PC-9 (cell line): ENCODE measurements around the gene REEP2. TPM values are rescaled to one million over a fixed set of nuclear protein-coding genes. Genes with fewer than 3 reads are reported as not detected.
"Not testable (repeated sequence)": the region's sequence is repeated elsewhere in the genome, so short reads cannot be mapped to it uniquely, and the experiment has no call there.

Experiments used
- BruUV-seq: library from RNA; stranded (reverse); fragments of 400-500 nt; replicated peaks from 2 replicates; lab custom pipeline; 2021; lab: Mats Ljungman, UMichigan
- CTCF ChIA-PET: fragments of 300-600 bp; sonication (Branson Sonifier 250); formaldehyde crosslinking; loops from one replicate; lab custom pipeline; 2022; ENCODE audit warnings: antibody characterized with exemption; lab: Charles Lee
- POLR2A ChIA-PET: fragments of 300-600 bp; sonication (Branson Sonifier 250); formaldehyde crosslinking; loops from one replicate; lab custom pipeline; 2022; ENCODE audit warnings: antibody characterized with exemption; ENCODE audit not compliant: unreplicated experiment; lab: Charles Lee
- DNase-seq, 2 experiments: peaks; one replicate each; pipeline versions ENCODE4 v3.0.0 to v3.0.0-alpha.2; 2015 to 2022; ENCODE audit warnings: mixed read lengths in 1 of 2
- H2AFZ ChIP-seq: fragments of 200-600 bp; sonication (generic); 2 replicates; pipeline ENCODE4 v1.8.1; 2017; ENCODE audit warnings: antibody characterized with exemption
- H3F3A ChIP-seq: fragments of 200-600 bp; sonication (generic); 2 replicates; pipeline ENCODE4 v1.8.1; 2017; ENCODE audit warnings: antibody characterized with exemption, mild to moderate bottlenecking, low read depth; ENCODE audit not compliant: insufficient read depth
- H3K27ac ChIP-seq: fragments of 200-600 bp; sonication (generic); 2 replicates; pipeline ENCODE4 v1.6.1; 2016; ENCODE audit warnings: mixed run types
- H3K27me3 ChIP-seq: fragments of 200-600 bp; sonication (generic); 2 replicates; pipeline ENCODE4 v1.6.1; 2016; ENCODE audit warnings: low read depth, mixed run types; ENCODE audit not compliant: insufficient read depth
- H3K36me3 ChIP-seq: fragments of 200-600 bp; sonication (generic); 2 replicates; pipeline ENCODE4 v1.6.1; 2016; ENCODE audit warnings: low read depth, mixed run types
- H3K4me1 ChIP-seq: fragments of 200-600 bp; sonication (generic); replicated peaks from 2 replicates; pipeline ENCODE4 v1.6.1; 2016; ENCODE audit warnings: mixed run types; ENCODE audit not compliant: insufficient read depth
- H3K4me2 ChIP-seq: fragments of 200-600 bp; sonication (generic); 2 replicates; pipeline ENCODE4 v1.6.1; 2017; ENCODE audit warnings: mixed run types
- H3K4me3 ChIP-seq: fragments of 200-600 bp; sonication (generic); 2 replicates; pipeline ENCODE4 v1.6.1; 2016; ENCODE audit warnings: mixed run types
- H3K79me2 ChIP-seq: fragments of 200-600 bp; sonication (generic); 2 replicates; pipeline ENCODE4 v1.6.1; 2017; ENCODE audit warnings: low read depth, mixed run types
- H3K9me2 ChIP-seq: fragments of 200-600 bp; sonication (generic); 2 replicates; pipeline ENCODE4 v1.8.1; 2017; ENCODE audit warnings: mild to moderate bottlenecking; ENCODE audit not compliant: insufficient read depth
- H3K9me3 ChIP-seq: fragments of 200-600 bp; sonication (generic); 2 replicates; pipeline ENCODE4 v1.8.1; 2016; ENCODE audit warnings: low read depth; ENCODE audit not compliant: insufficient read depth
- H4K20me1 ChIP-seq: fragments of 200-600 bp; sonication (generic); 2 replicates; pipeline ENCODE4 v1.8.1; 2017; ENCODE audit not compliant: insufficient read depth
- CTCF ChIP-seq: fragments of 200-600 bp; sonication (generic); conservative IDR thresholded peaks from 2 replicates; pipeline ENCODE4 v1.6.1; 2017; ENCODE audit warnings: mixed run types, antibody characterized with exemption, mild to moderate bottlenecking, moderate library complexity
- EZH2 ChIP-seq: fragments of 200-600 bp; sonication (generic); IDR thresholded peaks from 2 replicates; pipeline ENCODE4 v1.8.0; 2017; ENCODE audit warnings: antibody characterized with exemption, low read depth
- intact Hi-C: fragments of 100-400 bp; cut with micrococcal nuclease; formaldehyde crosslinking; loops from one replicate; pipeline ENCODE4 v1.10.0; 2022; ENCODE audit not compliant: unreplicated experiment
- total RNA-seq: library from RNA; stranded (reverse); gene quantifications from 2 replicates; pipeline ENCODE4 v1.2.3, GENCODE V29; 2021

The REEP2 gene
- total RNA-seq, 1 experiment from 2014 or later: 0.87 TPM

- H3K9me3 ChIP-seq, H3K27me3 ChIP-seq, H2AFZ ChIP-seq, H3K9me2 ChIP-seq, BruUV-seq, H3F3A ChIP-seq, H3K27ac ChIP-seq, H3K4me3 ChIP-seq, H4K20me1 ChIP-seq, H3K4me2 ChIP-seq, H3K79me2 ChIP-seq, POLR2A ChIA-PET, H3K4me1 ChIP-seq: not testable (repeated sequence)
- peaks cover 18% of the 10 kb centered on the region for H3K36me3 ChIP-seq
- intact Hi-C loops: loop anchor here (2.0 kb wide), 1 partner anchor 188 kb away; no protein-coding TSS in a partner anchor
- CTCF ChIA-PET: interaction anchor here (0.5 to 0.7 kb wide), 2 partner anchors 140 to 771 kb away, joined by 3 to 5 read pairs; no protein-coding TSS in a partner anchor
- peak; percentile 60 for TF ChIP-seq CTCF
- DNase-seq: peak in 1 of 2 experiments; percentile 48
These were observed 27.7 kb upstream of the REEP2 start for GRCh38 chr5:138410996-138411640.

GRCh38 chr5:138418444-138418843 lies 20.4 kb upstream of the REEP2 start:
- no peak for DNase-seq
- H3K9me2 ChIP-seq: no peaks in the 10 kb centered on the region
- peaks cover 42% of the 10 kb centered on the region for H3K36me3 ChIP-seq
- no peak overlapping the region for H3K4me2 ChIP-seq
- no TSS peak for BruUV-seq
- no peaks in the 10 kb centered on the region for H3K4me1 ChIP-seq
- TF ChIP-seq EZH2 (no peak), CTCF (no peak)
- intact Hi-C loops: no loop called here
- H3K79me2 ChIP-seq: no peaks in the 10 kb centered on the region
- no peaks in the 10 kb centered on the region for H3K27me3 ChIP-seq
- CTCF ChIA-PET: no interaction called here
- no peaks in the 10 kb centered on the region for H4K20me1 ChIP-seq
- H3K4me3 ChIP-seq: no peak overlapping the region
- H3K27ac ChIP-seq: no peak overlapping the region
- no peaks in the 10 kb centered on the region; the same call in 1 of the 2 replicates for H3F3A ChIP-seq
- POLR2A ChIA-PET: no interaction called here
- H2AFZ ChIP-seq: no peak overlapping the region
- H3K9me3 ChIP-seq: no peaks in the 10 kb centered on the region

GRCh38 chr5:138425079-138425478 lies 13.8 kb upstream of the REEP2 start:
- no peak overlapping the region for H3K4me3 ChIP-seq
- H3K4me2 ChIP-seq: no peak overlapping the region
- no peaks in the 10 kb centered on the region for H3K27me3 ChIP-seq
- no peaks in the 10 kb centered on the region for H4K20me1 ChIP-seq
- no peaks in the 10 kb centered on the region; the same call in 1 of the 2 replicates for H3F3A ChIP-seq
- no peaks in the 10 kb centered on the region for H3K9me3 ChIP-seq
- BruUV-seq: no TSS peak
- H3K9me2 ChIP-seq: no peaks in the 10 kb centered on the region
- H2AFZ ChIP-seq: no peak overlapping the region
- H3K27ac ChIP-seq: no peak overlapping the region
- no peaks in the 10 kb centered on the region for H3K4me1 ChIP-seq
- H3K79me2 ChIP-seq: no peaks in the 10 kb centered on the region
- H3K36me3 ChIP-seq: peaks cover 50% of the 10 kb centered on the region
- TF ChIP-seq EZH2 (no peak), CTCF (no peak)
- intact Hi-C loops: no loop called here
- ChIA-PET CTCF (no interaction called here), POLR2A (no interaction called here)
- DNase-seq: no peak
